K562 (cell line): ENCODE data around the gene CREB3L1. TPM values are rescaled to one million over a fixed set of nuclear protein-coding genes. Genes with fewer than 3 reads are reported as not detected.

Source experiments
- CBFB ChIP-seq: sonication (generic); formaldehyde crosslinking; IDR thresholded peaks from 2 replicates; pipeline ENCODE4 v1.4.0; 2020; ENCODE audit warnings: mild to moderate bottlenecking, missing genetic modification reagents
- CHD1 ChIP-seq: fragments of 200-600 bp; sonication (generic); IDR thresholded peaks from one replicate; pipeline ENCODE4 v1.6.1; 2012; ENCODE audit warnings: mild to moderate bottlenecking, moderate library complexity, low read length, inconsistent platforms
- CLOCK ChIP-seq: fragments of 250-450 bp; sonication (Bioruptor Pico); IDR thresholded peaks from 2 replicates; pipeline ENCODE4 v1.4.0; 2020; ENCODE audit warnings: mild to moderate bottlenecking, moderate library complexity, borderline replicate concordance
- EZH2 ChIP-seq: IDR thresholded peaks from 2 replicates; pipeline ENCODE4 v1.6.1; 2012; ENCODE audit warnings: low read depth, mild to moderate bottlenecking, inconsistent platforms, low read length, borderline replicate concordance
- HNRNPUL1 ChIP-seq: fragments of 200-400 bp; formaldehyde crosslinking; IDR thresholded peaks from 2 replicates; pipeline ENCODE4 v1.6.1; 2017; ENCODE audit warnings: low read length
- MAFG ChIP-seq: fragments of 450-650 bp; conservative IDR thresholded peaks from 2 replicates; pipeline ENCODE4 v1.6.1; 2016; ENCODE audit warnings: missing genetic modification characterization, missing compliant biosample characterization
- MITF ChIP-seq: IDR thresholded peaks from 2 replicates; pipeline ENCODE4 v1.6.1; 2014; ENCODE audit warnings: antibody characterized with exemption
- RBM17 ChIP-seq: fragments of 200-400 bp; formaldehyde crosslinking; IDR thresholded peaks from 2 replicates; pipeline ENCODE4 v1.6.1; 2017; ENCODE audit warnings: low read depth, mild to moderate bottlenecking, low read length, borderline replicate concordance
- RBM25 ChIP-seq: fragments of 200-400 bp; formaldehyde crosslinking; IDR thresholded peaks from 2 replicates; pipeline ENCODE4 v1.6.1; 2018; ENCODE audit warnings: low read length, low read depth, moderate library complexity; ENCODE audit not compliant: severe bottlenecking
- RREB1 ChIP-seq: fragments of 250-450 bp; sonication (Bioruptor Pico); IDR thresholded peaks from 2 replicates; pipeline ENCODE4 v1.4.0; 2020
- SRSF9 ChIP-seq: fragments of 200-400 bp; formaldehyde crosslinking; IDR thresholded peaks from 2 replicates; pipeline ENCODE4 v1.6.1; 2017; ENCODE audit warnings: low read depth, low read length, borderline replicate concordance
- TCF7L2 ChIP-seq: fragments of 150-350 bp; IDR thresholded peaks from 2 replicates; pipeline ENCODE4 v1.6.1; 2016; ENCODE audit warnings: low read depth, mild to moderate bottlenecking, low read length, moderate library complexity
- XRCC5 ChIP-seq: fragments of 200-400 bp; formaldehyde crosslinking; IDR thresholded peaks from 2 replicates; pipeline ENCODE4 v1.6.1; 2017; ENCODE audit warnings: low read depth, mild to moderate bottlenecking, low read length
- ZNF239 ChIP-seq: fragments of 250-450 bp; sonication (Bioruptor Pico); IDR thresholded peaks from 2 replicates; pipeline ENCODE4 v1.4.0; 2020; ENCODE audit warnings: mild to moderate bottlenecking
- ZNF395 ChIP-seq: fragments of 200-800 bp; sonication (Bioruptor generic); IDR thresholded peaks from 2 replicates; pipeline ENCODE4 v1.6.1; 2017; ENCODE audit warnings: missing genetic modification characterization, missing compliant biosample characterization
- polyA plus RNA-seq, 8 experiments: library from polyadenylated mRNA; depleted of rRNA in 4 of 8; stranded (reverse) in 5 of 8; unstranded in 3 of 8; fragments of >200 nt; fragmentation: Nextera tagmentation in 2 of 8; fragmentation: Illumina TruSeq in 1 of 8; extraction: Ambion mirVana in 2 of 8; extraction: Trizol in 1 of 8; gene quantifications; 2 replicates each; pipeline versions ENCODE4 v1.2.1 to v1.2.3, GENCODE V29; 2011 to 2014; ENCODE audit warnings: inconsistent platforms in 1 of 8, missing spikeins in 1 of 8
- total RNA-seq, 7 experiments: library from RNA; depleted of rRNA in 6 of 7; stranded (reverse); fragments of >200 nt in 6 of 7; fragmentation: Illumina TruSeq in 2 of 7; extraction: Trizol in 2 of 7; gene quantifications; 2 replicates each; pipeline versions ENCODE4 v1.2.1 to v1.2.3, GENCODE V29; 2011 to 2021; ENCODE audit warnings: low replicate concordance in 1 of 7

CREB3L1 gene
- total and polyA plus RNA-seq, 9 of the 15 experiments (the other 6 are each of a cell fraction or from before 2014, with no cell fraction given), result 1.2 to 27.6 (median 3.7) TPM

- TF ChIP-seq HNRNPUL1 (no peak), CBFB (CRISPR knock-in tag) (no peak), RREB1 (CRISPR knock-in tag) (no peak), RBM17 (no peak), MITF (no peak), ZNF395 (no peak), CLOCK (CRISPR knock-in tag) (no peak), ZNF239 (CRISPR knock-in tag) (no peak), XRCC5 (peak; percentile 70; the same call in 1 of the 2 replicates), MAFG (tag) (no peak), RBM25 (no peak), TCF7L2 (no peak), CHD1 (no peak), SRSF9 (no peak), EZH2 (no peak)
These were observed 74.8 kb downstream of the CREB3L1 start (continued) for GRCh38 chr11:46352063-46352841.
